HepG2 (cell line): ENCODE measurements around the gene NUDCD2. TPM values are rescaled to one million over a fixed set of nuclear protein-coding genes. Genes with fewer than 3 reads are reported as not detected.

Source experiments
- ATAC-seq: fragments of 200-7000 bp; cut with Tn5 transposase; 3 replicates; pipeline ENCODE4 v1.9.1; 2020; ENCODE audit warnings: mild to moderate bottlenecking, moderate library complexity
- BruUV-seq: library from RNA; stranded (reverse); fragments of 400-500 nt; replicated peaks from 2 replicates; lab custom pipeline; 2021; lab: Mats Ljungman, UMichigan
- CTCF ChIA-PET: fragments of 300-600 bp; formaldehyde crosslinking; extraction: SDS; loops from one replicate; lab custom pipeline; 2021; ENCODE audit warnings: low total read pairs, inconsistent platforms, low intra/inter-chr PET ratio; lab: Yijun Ruan, JAX
- POLR2A ChIA-PET: fragments of 350-600 bp; sonication (Branson Sonifier 250); formaldehyde crosslinking; loops from one replicate; lab custom pipeline; 2020; ENCODE audit warnings: antibody characterized with exemption, inconsistent platforms; lab: Yijun Ruan, JAX
- DNase-seq: peaks from one replicate; pipeline ENCODE4 v3.0.0-alpha.2; 2015; ENCODE audit warnings: low spot score
- FAIRE-seq: peaks from 3 replicates; lab custom pipeline; 2011; peaks lifted over from hg19 to GRCh38; lab: Jason Lieb, UNC
- H2AFZ ChIP-seq: one replicate; pipeline ENCODE4 v1.6.1; 2011; ENCODE audit warnings: low read length, inconsistent platforms
- H3K27ac ChIP-seq: fragments of 300-600 bp; 3 replicates; pipeline ENCODE4 v1.8.0; 2011; ENCODE audit warnings: mixed run types, mild to moderate bottlenecking, mixed read lengths, low read length, inconsistent platforms; ENCODE audit not compliant: insufficient read depth; ENCODE audit errors: extremely low read length
- H3K27me3 ChIP-seq, 2 experiments: fragments of 200-600 bp in 1 of 2; 2 replicates in 1 of 2; 3 replicates in 1 of 2; pipeline versions ENCODE4 v1.6.0 to v1.8.0; 2011; ENCODE audit warnings: low read length in 2 of 2, mild to moderate bottlenecking in 2 of 2, moderate library complexity in 2 of 2, inconsistent platforms in 1 of 2; ENCODE audit not compliant: insufficient read depth in 2 of 2, control insufficient read depth in 1 of 2
- H3K36me3 ChIP-seq, 2 experiments: fragments of 200-600 bp in 1 of 2; replicated peaks in 1 of 2; 2 replicates in 1 of 2; 3 replicates in 1 of 2; pipeline versions ENCODE4 v1.5.1 to v1.8.0; 2011; ENCODE audit warnings: low read length in 2 of 2, inconsistent platforms in 1 of 2; ENCODE audit not compliant: insufficient read depth in 2 of 2, control insufficient read depth in 1 of 2
- H3K4me1 ChIP-seq: 2 replicates; pipeline ENCODE4 v1.5.1; 2012; ENCODE audit warnings: low read length, inconsistent platforms; ENCODE audit not compliant: insufficient read depth
- H3K4me2 ChIP-seq: 2 replicates; pipeline ENCODE4 v1.6.0; 2011; ENCODE audit warnings: low read depth, low read length, inconsistent platforms
- H3K4me3 ChIP-seq, 3 experiments: fragments of 200-600 bp in 1 of 3; sonication (generic), shearing (Covaris generic) in 1 of 3; replicated peaks in 1 of 3; 2 replicates each; pipeline ENCODE4 v1.5.1; 2011 to 2016; ENCODE audit warnings: low read length in 3 of 3, inconsistent platforms in 2 of 3, low read depth in 2 of 3, mild to moderate bottlenecking in 2 of 3, control low read depth in 1 of 3, mixed read lengths in 1 of 3; ENCODE audit not compliant: insufficient read depth in 1 of 3
- H3K79me2 ChIP-seq: one replicate; pipeline ENCODE4 v1.6.1; 2011; ENCODE audit warnings: low read length, inconsistent platforms; ENCODE audit not compliant: insufficient read depth
- H3K9ac ChIP-seq: 2 replicates; pipeline ENCODE4 v1.6.0; 2011; ENCODE audit warnings: mild to moderate bottlenecking, low read depth, low read length, inconsistent platforms; ENCODE audit not compliant: insufficient read depth
- H3K9me3 ChIP-seq: 2 replicates; pipeline ENCODE4 v1.5.1; 2012; ENCODE audit warnings: mild to moderate bottlenecking, low read length
- H4K20me1 ChIP-seq: 2 replicates; pipeline ENCODE4 v1.6.0; 2011; ENCODE audit warnings: inconsistent platforms, mild to moderate bottlenecking, low read length, moderate library complexity; ENCODE audit not compliant: insufficient read depth
- HBP1 ChIP-seq: IDR thresholded peaks from 2 replicates; pipeline ENCODE4 v1.6.1; 2016; ENCODE audit warnings: low read depth, control low read depth
- HMGXB4 ChIP-seq, 2 experiments: sonication (generic) in 1 of 2; formaldehyde crosslinking in 1 of 2; IDR thresholded peaks; 2 replicates each; pipeline versions ENCODE4 v1.4.0 to v1.6.1; 2018 to 2020; ENCODE audit warnings: missing genetic modification reagents in 2 of 2, borderline replicate concordance in 1 of 2, low read depth in 1 of 2, mild to moderate bottlenecking in 1 of 2, missing biosample characterization in 1 of 2
- JUN ChIP-seq: sonication (generic); formaldehyde crosslinking; IDR thresholded peaks from 2 replicates; pipeline ENCODE4 v1.4.0; 2020; ENCODE audit warnings: mild to moderate bottlenecking, missing genetic modification reagents
- KAT7 ChIP-seq: IDR thresholded peaks from 2 replicates; pipeline ENCODE4 v1.6.1; 2018; ENCODE audit warnings: borderline replicate concordance, missing compliant biosample characterization
- KDM5A ChIP-seq: fragments of 200-600 bp; sonication (generic); IDR thresholded peaks from 2 replicates; pipeline ENCODE4 v1.7.0; 2018; ENCODE audit warnings: antibody characterized with exemption, mild to moderate bottlenecking, low read length, borderline replicate concordance
- MAF1 ChIP-seq: sonication (generic); formaldehyde crosslinking; IDR thresholded peaks from 2 replicates; pipeline ENCODE4 v1.5.0; 2020; ENCODE audit warnings: missing genetic modification reagents, borderline replicate concordance
- MYNN ChIP-seq: sonication (generic); formaldehyde crosslinking; IDR thresholded peaks from 2 replicates; pipeline ENCODE4 v1.4.0; 2020; ENCODE audit warnings: mild to moderate bottlenecking, low read depth, missing genetic modification reagents
- NR3C1 ChIP-seq: sonication (generic); formaldehyde crosslinking; IDR thresholded peaks from 2 replicates; pipeline ENCODE4 v1.4.0; 2020; ENCODE audit warnings: missing genetic modification reagents
- PHF8 ChIP-seq: sonication (generic); formaldehyde crosslinking; IDR thresholded peaks from 2 replicates; pipeline ENCODE4 v1.5.0; 2020; ENCODE audit warnings: missing genetic modification reagents
- POGZ ChIP-seq: sonication (generic); formaldehyde crosslinking; IDR thresholded peaks from 2 replicates; pipeline ENCODE4 v1.4.0; 2020; ENCODE audit warnings: mild to moderate bottlenecking, missing genetic modification reagents
- RNF2 ChIP-seq: fragments of 450-650 bp; conservative IDR thresholded peaks from 2 replicates; pipeline ENCODE4 v1.6.1; 2016; ENCODE audit warnings: low read depth
- SYNCRIP ChIP-seq: fragments of 200-400 bp; formaldehyde crosslinking; IDR thresholded peaks from 2 replicates; pipeline ENCODE4 v1.6.1; 2018; ENCODE audit warnings: mild to moderate bottlenecking, low read depth, low read length; ENCODE audit not compliant: insufficient read depth
- ZNF101 ChIP-seq: sonication (generic); formaldehyde crosslinking; IDR thresholded peaks from 2 replicates; pipeline ENCODE4 v1.4.0; 2020; ENCODE audit warnings: mild to moderate bottlenecking, low read depth, missing genetic modification reagents, borderline replicate concordance
- ZNF224 ChIP-seq: sonication (generic); formaldehyde crosslinking; IDR thresholded peaks from 2 replicates; pipeline ENCODE4 v1.5.0; 2020; ENCODE audit warnings: mild to moderate bottlenecking, missing genetic modification reagents
- WGBS: methylation state at CpG from one replicate; pipeline ENCODE4 v1.1.6; 2017; ENCODE audit warnings: low lambda C conversion rate; 5-methylcytosine and 5-hydroxymethylcytosine counted together
- in situ Hi-C: cut with HindIII; loops from 2 replicates; pipeline ENCODE4 v1.10.0; 2017; ENCODE audit warnings: low pct_unique_long_range_greater_than_20kb; ENCODE audit not compliant: extremely low pct_ligation_motif_present
- intact Hi-C: fragments of 100-400 bp; cut with micrococcal nuclease; formaldehyde crosslinking; loops from one replicate; pipeline ENCODE4 v1.10.0; 2022; ENCODE audit not compliant: unreplicated experiment
- polyA plus RNA-seq, 8 experiments: library from polyadenylated mRNA; depleted of rRNA in 3 of 8; stranded (reverse) in 7 of 8; unstranded in 1 of 8; fragments of >200 nt; fragmentation: Illumina TruSeq in 4 of 8; extraction: Trizol in 4 of 8; gene quantifications; 2 replicates each; pipeline versions ENCODE4 v1.2.1 to v1.2.3, GENCODE V29; 2011 to 2016; ENCODE audit warnings: low read depth in 4 of 8, missing spikeins in 1 of 8, mixed read lengths in 1 of 8; ENCODE audit not compliant: insufficient read depth in 1 of 8
- total RNA-seq, 5 experiments: library from RNA; depleted of rRNA; stranded (reverse); fragments of >200 nt; fragmentation: Illumina TruSeq; extraction: Trizol; gene quantifications; 2 replicates each; pipeline ENCODE4 v1.2.3, GENCODE V29; 2016; ENCODE audit warnings: low read depth in 1 of 5
- TF ChIP-seq, protein P1 (sequence below): sonication (generic); formaldehyde crosslinking; IDR thresholded peaks from 2 replicates; pipeline ENCODE4 v1.4.0; 2020; ENCODE audit warnings: low read depth, mild to moderate bottlenecking, missing genetic modification reagents

The NUDCD2 gene
- total and polyA plus RNA-seq, 2 of the 13 experiments (the other 11 are each of a cell fraction or from before 2014, with no cell fraction given): 14.8 to 39.2 TPM

- DNase-seq: no peak
- no peak for ATAC-seq
Observed at GRCh38 chr5:163459462-163459818, 462 bp downstream of the NUDCD2 start.

More at GRCh38 chr5:163459462-163459818, 462 bp downstream of the NUDCD2 start:
- no peak for FAIRE-seq
- POLR2A ChIA-PET: interaction anchor here (0.9 to 5.8 kb wide), 8 partner anchors 9 to 47 kb away, joined by 3 to 182 read pairs (median 10); partner anchors contain the start of genes CCNG1 and MAT2B
- H3K4me3 ChIP-seq: peak overlapping the region; percentile 68 to 88 (median 86)
- H4K20me1 ChIP-seq: no peaks in the 10 kb centered on the region
- peaks cover 59% of the 10 kb centered on the region for H3K79me2 ChIP-seq
- peaks cover 32% of the 10 kb centered on the region for H3K4me1 ChIP-seq
- intact Hi-C loops: no loop called here
- H3K9me3 ChIP-seq: no peaks in the 10 kb centered on the region
- 1% methylated on average over 11 of the region's 12 CpGs for WGBS
- peaks cover 0 to 4% of the 10 kb centered on the region in 2 experiments; a peak in 1 of 5 replicates for H3K27me3 ChIP-seq
- BruUV-seq: no TSS peak
- CTCF ChIA-PET: no interaction called here
- H3K4me2 ChIP-seq: peak overlapping the region; percentile 79
- no peak overlapping the region for H2AFZ ChIP-seq
- H3K36me3 ChIP-seq: peaks cover 2 to 9% of the 10 kb centered on the region in 2 experiments; a peak in 3 of 5 replicates
- TF ChIP-seq HBP1 (CRISPR knock-in tag): 0 out of 2 replicates have a peak, but pooled peaks have one; percentile 47
- no peak for TF ChIP-seq RNF2
- no peak for TF ChIP-seq ZNF224 (CRISPR knock-in tag)
- 0 out of 2 replicates have a peak, but pooled peaks have one; percentile 23 for TF ChIP-seq KDM5A
- TF ChIP-seq SYNCRIP: no peak
- TF ChIP-seq NR3C1 (CRISPR knock-in tag): no peak
- no peak for TF ChIP-seq HMGXB4 (CRISPR knock-in tag; IDR thresholded peaks at IDR 0.05; ENCODE audit: borderline replicate concordance in 1 of 2, low read depth in 1 of 2)
- no peak for TF ChIP-seq POGZ (CRISPR knock-in tag)
- TF ChIP-seq ZNF101: 0 out of 2 replicates have a peak, but pooled peaks have one; percentile 43
- TF ChIP-seq JUN (CRISPR knock-in tag): peak; percentile 10; the same call in 1 of the 2 replicates
- no peak for TF ChIP-seq MAF1 (CRISPR knock-in tag)
- TF ChIP-seq KAT7 (CRISPR knock-in tag): no peak
- TF ChIP-seq, protein P1, sequence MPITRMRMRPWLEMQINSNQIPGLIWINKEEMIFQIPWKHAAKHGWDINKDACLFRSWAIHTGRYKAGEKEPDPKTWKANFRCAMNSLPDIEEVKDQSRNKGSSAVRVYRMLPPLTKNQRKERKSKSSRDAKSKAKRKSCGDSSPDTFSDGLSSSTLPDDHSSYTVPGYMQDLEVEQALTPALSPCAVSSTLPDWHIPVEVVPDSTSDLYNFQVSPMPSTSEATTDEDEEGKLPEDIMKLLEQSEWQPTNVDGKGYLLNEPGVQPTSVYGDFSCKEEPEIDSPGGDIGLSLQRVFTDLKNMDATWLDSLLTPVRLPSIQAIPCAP (CRISPR knock-in tag): 0 out of 2 replicates have a peak, but pooled peaks have one; percentile 26
- TF ChIP-seq MYNN: no peak
- no peak for TF ChIP-seq PHF8 (CRISPR knock-in tag)
- in situ Hi-C loops: no loop called here
- H3K27ac ChIP-seq: peak overlapping the region; percentile 100
- peak overlapping the region; percentile 99 for H3K9ac ChIP-seq
